ENCODE measurements around the gene SGSM2. TPM values are rescaled to one million over a fixed set of nuclear protein-coding genes. Genes with fewer than 3 reads are reported as not detected.

Gene SGSM2, protein sequence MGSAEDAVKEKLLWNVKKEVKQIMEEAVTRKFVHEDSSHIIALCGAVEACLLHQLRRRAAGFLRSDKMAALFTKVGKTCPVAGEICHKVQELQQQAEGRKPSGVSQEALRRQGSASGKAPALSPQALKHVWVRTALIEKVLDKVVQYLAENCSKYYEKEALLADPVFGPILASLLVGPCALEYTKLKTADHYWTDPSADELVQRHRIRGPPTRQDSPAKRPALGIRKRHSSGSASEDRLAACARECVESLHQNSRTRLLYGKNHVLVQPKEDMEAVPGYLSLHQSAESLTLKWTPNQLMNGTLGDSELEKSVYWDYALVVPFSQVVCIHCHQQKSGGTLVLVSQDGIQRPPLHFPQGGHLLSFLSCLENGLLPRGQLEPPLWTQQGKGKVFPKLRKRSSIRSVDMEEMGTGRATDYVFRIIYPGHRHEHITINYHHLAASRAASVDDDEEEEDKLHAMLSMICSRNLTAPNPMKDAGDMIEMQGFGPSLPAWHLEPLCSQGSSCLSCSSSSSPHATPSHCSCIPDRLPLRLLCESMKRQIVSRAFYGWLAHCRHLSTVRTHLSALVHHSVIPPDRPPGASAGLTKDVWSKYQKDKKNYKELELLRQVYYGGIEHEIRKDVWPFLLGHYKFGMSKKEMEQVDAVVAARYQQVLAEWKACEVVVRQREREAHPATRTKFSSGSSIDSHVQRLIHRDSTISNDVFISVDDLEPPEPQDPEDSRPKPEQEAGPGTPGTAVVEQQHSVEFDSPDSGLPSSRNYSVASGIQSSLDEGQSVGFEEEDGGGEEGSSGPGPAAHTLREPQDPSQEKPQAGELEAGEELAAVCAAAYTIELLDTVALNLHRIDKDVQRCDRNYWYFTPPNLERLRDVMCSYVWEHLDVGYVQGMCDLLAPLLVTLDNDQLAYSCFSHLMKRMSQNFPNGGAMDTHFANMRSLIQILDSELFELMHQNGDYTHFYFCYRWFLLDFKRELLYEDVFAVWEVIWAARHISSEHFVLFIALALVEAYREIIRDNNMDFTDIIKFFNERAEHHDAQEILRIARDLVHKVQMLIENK
- 29.1 and 48.0 TPM in 2 replicates for total RNA-seq

DNA sequence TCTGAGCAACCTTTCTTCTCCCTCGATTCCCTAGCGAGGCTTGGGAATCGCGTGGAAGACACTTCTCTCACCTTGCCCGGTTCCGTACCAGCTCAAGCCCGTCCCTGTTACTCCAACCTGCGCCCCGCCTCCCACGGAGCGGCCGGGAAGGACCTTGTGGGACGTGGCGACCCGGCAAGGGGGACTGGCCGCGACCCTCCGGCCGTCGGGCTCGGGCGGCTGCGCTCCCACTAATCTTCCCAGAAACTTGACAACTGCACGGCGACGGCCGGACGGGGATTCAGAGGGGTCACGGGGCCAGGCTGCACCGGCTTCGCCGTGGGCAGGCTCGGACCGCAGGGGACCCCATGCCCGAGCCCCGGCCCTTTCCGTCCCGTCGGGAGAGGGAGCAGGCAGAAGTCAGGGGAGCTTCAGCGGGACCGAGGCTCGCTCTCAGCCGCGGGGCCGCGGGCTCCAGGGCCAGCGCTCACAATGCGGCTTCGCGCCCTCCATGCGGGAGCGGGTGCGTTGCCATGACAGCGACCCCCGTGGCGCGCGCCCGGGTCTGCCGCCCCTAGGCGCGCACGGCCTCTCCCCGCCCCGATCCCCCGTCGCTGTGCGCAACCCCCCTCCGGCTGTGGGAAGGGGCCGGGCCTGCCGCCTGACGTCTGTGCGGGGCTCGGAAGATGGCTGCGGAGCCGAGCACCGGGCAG, at the start of gene SGSM2:
Gene SGSM2, plus strand, starts transcription at position 650 of the 692 bp plus-strand sequence. CDS start 188 bp downstream, outside the sequence.

DNA sequence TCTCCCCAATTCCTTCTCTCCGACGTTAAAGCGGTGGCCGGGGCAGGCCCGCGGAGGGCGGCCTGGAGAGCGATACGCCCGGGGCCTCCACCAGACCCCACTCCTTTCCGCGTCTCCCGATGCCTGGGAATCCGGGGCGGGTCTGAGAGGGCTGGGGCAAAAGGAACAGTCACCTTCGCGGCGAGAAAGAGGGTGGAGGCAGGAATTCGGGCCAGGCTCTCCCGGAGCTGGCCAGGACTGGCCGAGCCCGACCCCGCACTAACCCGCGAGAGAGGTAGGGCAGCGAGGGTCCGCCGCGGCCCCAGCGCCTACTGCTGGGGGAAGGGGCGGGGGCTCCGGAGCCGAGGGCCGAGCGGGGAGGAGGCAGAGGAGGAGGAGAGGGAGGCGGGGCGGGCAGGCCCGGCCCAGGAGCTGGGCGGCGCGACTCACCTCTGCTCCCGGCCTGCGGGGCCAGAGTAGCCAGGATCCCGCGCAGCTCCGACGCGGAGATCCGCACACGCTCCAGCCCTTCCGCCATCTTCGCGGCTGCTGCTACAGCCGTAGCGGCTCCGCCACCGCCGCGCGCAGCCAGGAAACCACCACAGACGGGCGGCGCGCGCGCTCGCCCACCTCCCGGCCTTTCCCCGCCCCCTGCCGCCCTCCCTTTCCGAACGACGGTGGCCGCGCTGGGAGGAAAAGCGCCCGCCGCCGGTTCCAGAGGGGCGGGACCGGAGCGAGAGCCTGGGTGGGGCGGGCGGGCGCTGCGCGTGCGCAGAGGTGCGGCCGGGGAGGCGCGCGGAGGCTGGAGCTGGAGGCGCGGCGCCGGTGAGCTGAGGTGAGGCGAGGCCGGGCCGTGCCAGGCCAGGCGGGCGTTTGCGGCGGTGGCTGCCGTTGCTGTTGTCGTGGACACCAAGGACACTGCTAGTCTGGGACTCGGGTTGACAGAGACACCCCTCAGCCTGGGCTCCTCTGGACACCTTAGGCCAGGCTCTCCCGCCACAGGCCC, 33.8 kb upstream of the SGSM2 start, which contains the start of the genes SMG6 and SRR:
Gene SMG6, minus strand, starts transcription at position 582 of the 985 bp plus-strand sequence. Its CDS starts 65 bp downstream, at position 517.
Gene SRR, plus strand, starts transcription at position 747 of the 985 bp plus-strand sequence. CDS start 11,611 bp downstream, outside the sequence.

GRCh38 chr17:2336215-2336851, 968 bp upstream of the SGSM2 start, which contains the start of gene TSR1:
TSS of gene TSR1 (minus strand) at chr17:2336457. CDS start at chr17:2336427, 30 bp downstream.

GRCh38 chr17:2400877-2401425, 63.6 kb downstream of the SGSM2 start, which contains the start of gene MNT:
TSS of gene MNT (minus strand) at chr17:2401060. CDS start at chr17:2400712, 348 bp downstream.

Other genes starting within 250 kb of the SGSM2 start
- gene SMG6, start 33.7 kb upstream of the SGSM2 start, total RNA-seq: 34.7 and 51.0 TPM in 2 replicates
- 20.8 and 22.1 TPM in 2 replicates for gene SRR, start 33.6 kb upstream of the SGSM2 start, total RNA-seq
- gene TSR1, start 1.0 kb upstream of the SGSM2 start, total RNA-seq: 67.0 and 95.7 TPM in 2 replicates
- gene MNT, start 63.6 kb downstream of the SGSM2 start, total RNA-seq: 11.1 and 13.5 TPM in 2 replicates
- 15.9 and 20.1 TPM in 2 replicates for gene METTL16, start 174.4 kb downstream of the SGSM2 start, total RNA-seq

All from uterine smooth muscle cell (primary cell).